HepG2 (cell line): ENCODE measurements around the gene MYO1E. TPM values are rescaled to one million over a fixed set of nuclear protein-coding genes. Genes with fewer than 3 reads are reported as not detected.

Experiments used
- KAT7 ChIP-seq: IDR thresholded peaks from 2 replicates; pipeline ENCODE4 v1.6.1; 2018; ENCODE audit warnings: borderline replicate concordance, missing compliant biosample characterization
- KDM5B ChIP-seq: sonication (generic); formaldehyde crosslinking; IDR thresholded peaks from 2 replicates; pipeline ENCODE4 v1.4.0; 2020; ENCODE audit warnings: missing genetic modification reagents, mild to moderate bottlenecking, borderline replicate concordance
- MZF1 ChIP-seq: sonication (generic); formaldehyde crosslinking; IDR thresholded peaks from 2 replicates; pipeline ENCODE4 v1.8.1; 2023; ENCODE audit warnings: mild to moderate bottlenecking, missing genetic modification reagents, borderline replicate concordance
- NAIF1 ChIP-seq: sonication (generic); formaldehyde crosslinking; IDR thresholded peaks from 2 replicates; pipeline ENCODE4 v1.5.0; 2020; ENCODE audit warnings: mild to moderate bottlenecking, missing genetic modification reagents, borderline replicate concordance
- ZMYM4 ChIP-seq: sonication (generic); formaldehyde crosslinking; IDR thresholded peaks from 2 replicates; pipeline ENCODE4 v1.8.1; 2023; ENCODE audit warnings: mild to moderate bottlenecking, missing genetic modification reagents
- ZNF180 ChIP-seq: sonication (generic); formaldehyde crosslinking; IDR thresholded peaks from 2 replicates; pipeline ENCODE4 v1.4.0; 2020; ENCODE audit warnings: low read depth, missing genetic modification reagents, borderline replicate concordance
- ZNF256 ChIP-seq: sonication (generic); formaldehyde crosslinking; conservative IDR thresholded peaks from 2 replicates; pipeline ENCODE4 v1.4.0; 2020; ENCODE audit warnings: missing genetic modification reagents
- ZNF274 ChIP-seq: sonication (generic); formaldehyde crosslinking; IDR thresholded peaks from 2 replicates; pipeline ENCODE4 v1.5.1; 2020; ENCODE audit warnings: mild to moderate bottlenecking, missing genetic modification reagents
- ZNF317 ChIP-seq: sonication (generic); formaldehyde crosslinking; IDR thresholded peaks from 2 replicates; pipeline ENCODE4 v1.5.0; 2020; ENCODE audit warnings: mild to moderate bottlenecking, missing genetic modification reagents
- ZNF382 ChIP-seq: sonication (generic); formaldehyde crosslinking; IDR thresholded peaks from 2 replicates; pipeline ENCODE4 v1.5.0; 2020; ENCODE audit warnings: missing genetic modification reagents, mild to moderate bottlenecking, borderline replicate concordance
- ZSCAN21 ChIP-seq: sonication (generic); formaldehyde crosslinking; IDR thresholded peaks from 2 replicates; pipeline ENCODE4 v1.8.0; 2022; ENCODE audit warnings: mild to moderate bottlenecking, missing genetic modification reagents, moderate library complexity, borderline replicate concordance
- polyA plus RNA-seq, 8 experiments: library from polyadenylated mRNA; depleted of rRNA in 3 of 8; stranded (reverse) in 7 of 8; unstranded in 1 of 8; fragments of >200 nt; fragmentation: Illumina TruSeq in 4 of 8; extraction: Trizol in 4 of 8; gene quantifications; 2 replicates each; pipeline versions ENCODE4 v1.2.1 to v1.2.3, GENCODE V29; 2011 to 2016; ENCODE audit warnings: low read depth in 4 of 8, missing spikeins in 1 of 8, mixed read lengths in 1 of 8; ENCODE audit not compliant: insufficient read depth in 1 of 8
- total RNA-seq, 5 experiments: library from RNA; depleted of rRNA; stranded (reverse); fragments of >200 nt; fragmentation: Illumina TruSeq; extraction: Trizol; gene quantifications; 2 replicates each; pipeline ENCODE4 v1.2.3, GENCODE V29; 2016; ENCODE audit warnings: low read depth in 1 of 5
- TF ChIP-seq, protein P1 (sequence below): sonication (generic); formaldehyde crosslinking; IDR thresholded peaks from 2 replicates; pipeline ENCODE4 v1.4.0; 2020; ENCODE audit warnings: missing genetic modification reagents
- TF ChIP-seq, protein P2 (sequence below): sonication (generic); formaldehyde crosslinking; IDR thresholded peaks from 2 replicates; pipeline ENCODE4 v1.5.0; 2020; ENCODE audit warnings: mild to moderate bottlenecking, missing genetic modification reagents, borderline replicate concordance
- TF ChIP-seq, protein P3 (sequence below): sonication (generic); formaldehyde crosslinking; IDR thresholded peaks from 2 replicates; pipeline ENCODE4 v1.5.1; 2020; ENCODE audit warnings: missing genetic modification reagents, mild to moderate bottlenecking, borderline replicate concordance
- TF ChIP-seq, protein P4 (sequence below): sonication (generic); formaldehyde crosslinking; IDR thresholded peaks from 2 replicates; pipeline ENCODE4 v1.4.0; 2020; ENCODE audit warnings: missing genetic modification reagents
- TF ChIP-seq, protein P5 (sequence below): sonication (generic); formaldehyde crosslinking; IDR thresholded peaks from 2 replicates; pipeline ENCODE4 v1.5.0; 2020; ENCODE audit warnings: mild to moderate bottlenecking, missing genetic modification reagents

The MYO1E gene
- total and polyA plus RNA-seq, 2 of the 13 experiments (the other 11 are each of a cell fraction or from before 2014, with no cell fraction given): 15.7 to 25.1 TPM

DNA sequence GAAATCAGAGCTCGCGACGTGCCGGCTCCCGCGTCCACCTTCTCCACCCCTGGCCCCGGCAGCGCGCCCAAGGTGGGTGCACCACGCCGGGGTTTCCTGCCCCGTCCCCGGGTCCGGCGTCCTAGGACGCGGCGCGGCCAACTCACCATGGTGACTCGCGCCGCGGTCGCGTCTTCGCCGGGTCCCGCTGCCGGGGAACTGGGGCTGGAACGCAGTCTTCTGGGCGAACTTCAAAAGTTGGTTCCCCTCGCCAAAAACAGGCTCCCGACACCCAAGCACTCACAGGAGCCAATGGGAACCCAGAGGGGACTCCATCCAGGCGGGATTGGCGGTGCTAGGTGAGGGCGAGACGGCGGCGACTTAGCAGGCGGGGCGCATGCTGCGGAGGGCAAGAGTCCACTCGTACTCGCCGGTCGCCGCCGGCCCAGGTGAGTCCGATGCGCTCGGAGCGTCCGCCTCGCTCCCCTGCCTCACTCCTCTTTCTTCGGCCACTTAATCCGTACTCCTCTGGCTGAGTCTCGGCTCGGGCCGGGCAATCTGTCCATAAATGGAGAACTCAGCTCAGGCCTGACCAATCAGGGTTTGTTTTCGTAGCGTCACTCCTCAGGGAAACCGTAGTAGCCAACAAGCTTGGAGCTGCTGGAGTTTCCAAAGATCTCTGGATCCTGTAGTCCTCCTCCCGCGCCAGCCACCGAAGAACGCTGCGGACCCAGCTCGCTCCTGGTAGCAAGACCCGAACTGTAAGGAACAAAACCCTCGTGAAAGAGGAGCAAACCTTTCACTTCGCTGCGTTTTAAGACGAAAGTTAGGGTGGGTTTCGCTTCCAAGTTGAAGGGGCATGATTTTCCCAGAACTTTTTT is at the start of gene MYO1E (continued):
- TF ChIP-seq, protein P1, sequence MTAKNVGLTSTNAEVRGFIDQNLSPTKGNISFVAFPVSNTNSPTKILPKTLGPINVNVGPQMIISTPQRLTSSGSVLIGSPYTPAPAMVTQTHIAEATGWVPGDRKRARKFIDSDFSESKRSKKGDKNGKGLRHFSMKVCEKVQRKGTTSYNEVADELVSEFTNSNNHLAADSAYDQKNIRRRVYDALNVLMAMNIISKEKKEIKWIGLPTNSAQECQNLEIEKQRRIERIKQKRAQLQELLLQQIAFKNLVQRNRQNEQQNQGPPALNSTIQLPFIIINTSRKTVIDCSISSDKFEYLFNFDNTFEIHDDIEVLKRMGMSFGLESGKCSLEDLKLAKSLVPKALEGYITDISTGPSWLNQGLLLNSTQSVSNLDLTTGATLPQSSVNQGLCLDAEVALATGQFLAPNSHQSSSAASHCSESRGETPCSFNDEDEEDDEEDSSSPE (CRISPR knock-in tag): peak; percentile 80
- TF ChIP-seq ZNF382 (CRISPR knock-in tag): no peak
- peak; percentile 94 for TF ChIP-seq ZMYM4 (CRISPR knock-in tag)
- TF ChIP-seq NAIF1 (CRISPR knock-in tag): peak; percentile 60; the same call in 1 of the 2 replicates
- 0 out of 2 replicates have a peak, but pooled peaks have one; percentile 32 for TF ChIP-seq MZF1
- TF ChIP-seq, protein P2, sequence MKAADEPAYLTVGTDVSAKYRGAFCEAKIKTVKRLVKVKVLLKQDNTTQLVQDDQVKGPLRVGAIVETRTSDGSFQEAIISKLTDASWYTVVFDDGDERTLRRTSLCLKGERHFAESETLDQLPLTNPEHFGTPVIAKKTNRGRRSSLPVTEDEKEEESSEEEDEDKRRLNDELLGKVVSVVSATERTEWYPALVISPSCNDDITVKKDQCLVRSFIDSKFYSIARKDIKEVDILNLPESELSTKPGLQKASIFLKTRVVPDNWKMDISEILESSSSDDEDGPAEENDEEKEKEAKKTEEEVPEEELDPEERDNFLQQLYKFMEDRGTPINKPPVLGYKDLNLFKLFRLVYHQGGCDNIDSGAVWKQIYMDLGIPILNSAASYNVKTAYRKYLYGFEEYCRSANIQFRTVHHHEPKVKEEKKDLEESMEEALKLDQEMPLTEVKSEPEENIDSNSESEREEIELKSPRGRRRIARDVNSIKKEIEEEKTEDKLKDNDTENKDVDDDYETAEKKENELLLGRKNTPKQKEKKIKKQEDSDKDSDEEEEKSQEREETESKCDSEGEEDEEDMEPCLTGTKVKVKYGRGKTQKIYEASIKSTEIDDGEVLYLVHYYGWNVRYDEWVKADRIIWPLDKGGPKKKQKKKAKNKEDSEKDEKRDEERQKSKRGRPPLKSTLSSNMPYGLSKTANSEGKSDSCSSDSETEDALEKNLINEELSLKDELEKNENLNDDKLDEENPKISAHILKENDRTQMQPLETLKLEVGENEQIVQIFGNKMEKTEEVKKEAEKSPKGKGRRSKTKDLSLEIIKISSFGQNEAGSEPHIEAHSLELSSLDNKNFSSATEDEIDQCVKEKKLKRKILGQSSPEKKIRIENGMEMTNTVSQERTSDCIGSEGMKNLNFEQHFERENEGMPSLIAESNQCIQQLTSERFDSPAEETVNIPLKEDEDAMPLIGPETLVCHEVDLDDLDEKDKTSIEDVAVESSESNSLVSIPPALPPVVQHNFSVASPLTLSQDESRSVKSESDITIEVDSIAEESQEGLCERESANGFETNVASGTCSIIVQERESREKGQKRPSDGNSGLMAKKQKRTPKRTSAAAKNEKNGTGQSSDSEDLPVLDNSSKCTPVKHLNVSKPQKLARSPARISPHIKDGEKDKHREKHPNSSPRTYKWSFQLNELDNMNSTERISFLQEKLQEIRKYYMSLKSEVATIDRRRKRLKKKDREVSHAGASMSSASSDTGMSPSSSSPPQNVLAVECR (CRISPR knock-in tag): peak; percentile 93
- TF ChIP-seq KAT7 (CRISPR knock-in tag): peak; percentile 72; the same call in 1 of the 2 replicates
- 0 out of 2 replicates have a peak, but pooled peaks have one; percentile 64 for TF ChIP-seq ZNF256
- TF ChIP-seq KDM5B (CRISPR knock-in tag): peak; percentile 93; the same call in 1 of the 2 replicates
- no peak for TF ChIP-seq ZNF180
- TF ChIP-seq, protein P3, sequence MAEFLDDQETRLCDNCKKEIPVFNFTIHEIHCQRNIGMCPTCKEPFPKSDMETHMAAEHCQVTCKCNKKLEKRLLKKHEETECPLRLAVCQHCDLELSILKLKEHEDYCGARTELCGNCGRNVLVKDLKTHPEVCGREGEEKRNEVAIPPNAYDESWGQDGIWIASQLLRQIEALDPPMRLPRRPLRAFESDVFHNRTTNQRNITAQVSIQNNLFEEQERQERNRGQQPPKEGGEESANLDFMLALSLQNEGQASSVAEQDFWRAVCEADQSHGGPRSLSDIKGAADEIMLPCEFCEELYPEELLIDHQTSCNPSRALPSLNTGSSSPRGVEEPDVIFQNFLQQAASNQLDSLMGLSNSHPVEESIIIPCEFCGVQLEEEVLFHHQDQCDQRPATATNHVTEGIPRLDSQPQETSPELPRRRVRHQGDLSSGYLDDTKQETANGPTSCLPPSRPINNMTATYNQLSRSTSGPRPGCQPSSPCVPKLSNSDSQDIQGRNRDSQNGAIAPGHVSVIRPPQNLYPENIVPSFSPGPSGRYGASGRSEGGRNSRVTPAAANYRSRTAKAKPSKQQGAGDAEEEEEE (CRISPR knock-in tag): no peak
- TF ChIP-seq, protein P4, sequence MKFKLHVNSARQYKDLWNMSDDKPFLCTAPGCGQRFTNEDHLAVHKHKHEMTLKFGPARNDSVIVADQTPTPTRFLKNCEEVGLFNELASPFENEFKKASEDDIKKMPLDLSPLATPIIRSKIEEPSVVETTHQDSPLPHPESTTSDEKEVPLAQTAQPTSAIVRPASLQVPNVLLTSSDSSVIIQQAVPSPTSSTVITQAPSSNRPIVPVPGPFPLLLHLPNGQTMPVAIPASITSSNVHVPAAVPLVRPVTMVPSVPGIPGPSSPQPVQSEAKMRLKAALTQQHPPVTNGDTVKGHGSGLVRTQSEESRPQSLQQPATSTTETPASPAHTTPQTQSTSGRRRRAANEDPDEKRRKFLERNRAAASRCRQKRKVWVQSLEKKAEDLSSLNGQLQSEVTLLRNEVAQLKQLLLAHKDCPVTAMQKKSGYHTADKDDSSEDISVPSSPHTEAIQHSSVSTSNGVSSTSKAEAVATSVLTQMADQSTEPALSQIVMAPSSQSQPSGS (CRISPR knock-in tag): peak; percentile 46
- TF ChIP-seq ZSCAN21 (CRISPR knock-in tag): no peak; the same call in 1 of the 2 replicates
- TF ChIP-seq, protein P5, sequence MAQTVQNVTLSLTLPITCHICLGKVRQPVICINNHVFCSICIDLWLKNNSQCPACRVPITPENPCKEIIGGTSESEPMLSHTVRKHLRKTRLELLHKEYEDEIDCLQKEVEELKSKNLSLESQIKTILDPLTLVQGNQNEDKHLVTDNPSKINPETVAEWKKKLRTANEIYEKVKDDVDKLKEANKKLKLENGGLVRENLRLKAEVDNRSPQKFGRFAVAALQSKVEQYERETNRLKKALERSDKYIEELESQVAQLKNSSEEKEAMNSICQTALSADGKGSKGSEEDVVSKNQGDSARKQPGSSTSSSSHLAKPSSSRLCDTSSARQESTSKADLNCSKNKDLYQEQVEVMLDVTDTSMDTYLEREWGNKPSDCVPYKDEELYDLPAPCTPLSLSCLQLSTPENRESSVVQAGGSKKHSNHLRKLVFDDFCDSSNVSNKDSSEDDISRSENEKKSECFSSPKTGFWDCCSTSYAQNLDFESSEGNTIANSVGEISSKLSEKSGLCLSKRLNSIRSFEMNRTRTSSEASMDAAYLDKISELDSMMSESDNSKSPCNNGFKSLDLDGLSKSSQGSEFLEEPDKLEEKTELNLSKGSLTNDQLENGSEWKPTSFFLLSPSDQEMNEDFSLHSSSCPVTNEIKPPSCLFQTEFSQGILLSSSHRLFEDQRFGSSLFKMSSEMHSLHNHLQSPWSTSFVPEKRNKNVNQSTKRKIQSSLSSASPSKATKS: no peak
- peak; percentile 92 for TF ChIP-seq ZNF274 (CRISPR knock-in tag)
- TF ChIP-seq ZNF317 (CRISPR knock-in tag): no peak
